GM12878 (cell line): ENCODE measurements around the gene PPP2R3C. TPM values are rescaled to one million over a fixed set of nuclear protein-coding genes. Genes with fewer than 3 reads are reported as not detected.

Experiments
- ATAC-seq: fragments of 200-7000 bp; cut with Tn5 transposase; 3 replicates; pipeline ENCODE4 v1.9.1; 2020; ENCODE audit warnings: mild to moderate bottlenecking, moderate library complexity
- BruUV-seq: library from RNA; stranded (reverse); fragments of 400-500 nt; replicated peaks from 2 replicates; lab custom pipeline; 2021; lab: Mats Ljungman, UMichigan
- CTCF ChIA-PET: fragments of 300-600 bp; sonication (Branson Sonifier 250); formaldehyde crosslinking; extraction: SDS; loops from one replicate; lab custom pipeline; 2021; ENCODE audit warnings: inconsistent platforms; lab: Yijun Ruan, JAX
- POLR2A ChIA-PET: fragments of 350-600 bp; formaldehyde crosslinking; extraction: SDS; loops from one replicate; lab custom pipeline; 2021; ENCODE audit warnings: inconsistent platforms; lab: Charles Lee
- RAD21 ChIA-PET: fragments of 300-600 bp; sonication (Branson Sonifier 250); formaldehyde crosslinking; loops from one replicate; lab custom pipeline; 2023; ENCODE audit warnings: antibody characterized with exemption; ENCODE audit not compliant: unreplicated experiment; lab: Charles Lee
- SMC1A ChIA-PET: fragments of 300-600 bp; sonication (Branson Sonifier 250); formaldehyde crosslinking; loops from one replicate; lab custom pipeline; 2023; ENCODE audit not compliant: unreplicated experiment, uncharacterized antibody; lab: Charles Lee
- DNase-seq: peaks from one replicate; pipeline ENCODE4 v3.0.0-alpha.2; 2011; ENCODE audit warnings: low read depth, low spot score
- FAIRE-seq: peaks from 3 replicates; lab custom pipeline; 2011; peaks lifted over from hg19 to GRCh38; lab: Jason Lieb, UNC
- H2AFZ ChIP-seq: 2 replicates; pipeline ENCODE4 v1.6.0; 2011; ENCODE audit warnings: low read depth, low read length, control low read depth; ENCODE audit not compliant: control insufficient read depth
- H3K27ac ChIP-seq: 2 replicates; pipeline ENCODE4 v1.5.1; 2011; ENCODE audit warnings: control low read depth; ENCODE audit not compliant: control insufficient read depth, insufficient read depth
- H3K27me3 ChIP-seq, 2 experiments: replicated peaks in 1 of 2; 2 replicates each; pipeline versions ENCODE4 v1.6.0 to v1.6.1; 2011; ENCODE audit warnings: low read length in 1 of 2; ENCODE audit not compliant: control insufficient read depth in 2 of 2, insufficient read depth in 2 of 2
- H3K36me3 ChIP-seq, 2 experiments: 2 replicates each; pipeline ENCODE4 v1.5.1; 2011; ENCODE audit warnings: low read length in 1 of 2; ENCODE audit not compliant: control insufficient read depth in 2 of 2, insufficient read depth in 2 of 2
- H3K4me1 ChIP-seq: 2 replicates; pipeline ENCODE4 v1.6.1; 2011; ENCODE audit warnings: mild to moderate bottlenecking, low read length, moderate library complexity, mixed read lengths; ENCODE audit not compliant: control insufficient read depth, insufficient read depth
- H3K4me2 ChIP-seq: 2 replicates; pipeline ENCODE4 v1.6.0; 2011; ENCODE audit warnings: control low read depth; ENCODE audit not compliant: control insufficient read depth, insufficient read depth
- H3K4me3 ChIP-seq: fragments of 200-600 bp; sonication (generic); 2 replicates; pipeline ENCODE4 v1.5.1; 2016
- H3K79me2 ChIP-seq: 2 replicates; pipeline ENCODE4 v1.6.0; 2011; ENCODE audit warnings: low read length; ENCODE audit not compliant: control insufficient read depth, insufficient read depth
- H3K9ac ChIP-seq: 2 replicates; pipeline ENCODE4 v1.8.0; 2011; ENCODE audit warnings: low read length, control low read depth, mixed read lengths; ENCODE audit not compliant: control insufficient read depth, insufficient read depth
- H3K9me3 ChIP-seq: replicated peaks from 3 replicates; pipeline ENCODE4 v1.5.1; 2011; ENCODE audit warnings: mild to moderate bottlenecking, low read length; ENCODE audit not compliant: control insufficient read depth, insufficient read depth
- H4K20me1 ChIP-seq: 2 replicates; pipeline ENCODE4 v1.6.0; 2011; ENCODE audit not compliant: control insufficient read depth, insufficient read depth
- CBX3 ChIP-seq: fragments of 200-600 bp; sonication (generic); IDR thresholded peaks from 2 replicates; pipeline ENCODE4 v1.6.1; 2016; ENCODE audit warnings: low read depth, borderline replicate concordance
- CREB1 ChIP-seq: IDR thresholded peaks from 2 replicates; pipeline ENCODE4 v1.6.1; 2012; ENCODE audit warnings: low read depth, mild to moderate bottlenecking, inconsistent platforms
- CREM ChIP-seq: IDR thresholded peaks from 2 replicates; pipeline ENCODE4 v1.6.1; 2014; ENCODE audit warnings: antibody characterized with exemption, low read depth
- FOS ChIP-seq: IDR thresholded peaks from 3 replicates; pipeline ENCODE4 v1.6.1; 2011; ENCODE audit warnings: borderline replicate concordance; ENCODE audit not compliant: insufficient read length; ENCODE audit errors: extremely low read depth
- KDM1A ChIP-seq: fragments of 200-600 bp; sonication (generic); IDR thresholded peaks from 2 replicates; pipeline ENCODE4 v1.6.1; 2016; ENCODE audit warnings: borderline replicate concordance
- PML ChIP-seq: IDR thresholded peaks from 2 replicates; pipeline ENCODE4 v1.6.1; 2012; ENCODE audit warnings: low read length, inconsistent platforms
- POLR2A ChIP-seq: IDR thresholded peaks from 2 replicates; pipeline ENCODE4 v1.6.1; 2011; ENCODE audit warnings: low read depth, mild to moderate bottlenecking, low read length
- RAD21 ChIP-seq: IDR thresholded peaks from 2 replicates; pipeline ENCODE4 v1.6.1; 2011; ENCODE audit warnings: mild to moderate bottlenecking, low read depth, low read length, moderate library complexity; ENCODE audit not compliant: insufficient read depth
- RUNX3 ChIP-seq: IDR thresholded peaks from 2 replicates; pipeline ENCODE4 v1.6.1; 2012; ENCODE audit warnings: low read length, inconsistent platforms
- SIX5 ChIP-seq: IDR thresholded peaks from 2 replicates; pipeline ENCODE4 v1.6.1; 2011; ENCODE audit warnings: mild to moderate bottlenecking, low read depth, low read length, moderate library complexity; ENCODE audit not compliant: severe bottlenecking
- SMC3 ChIP-seq: IDR thresholded peaks from 2 replicates; pipeline ENCODE4 v1.6.1; 2011; ENCODE audit warnings: low read length, improper control_type of control experiment, borderline replicate concordance
- SUPT20H ChIP-seq: IDR thresholded peaks from 2 replicates; pipeline ENCODE4 v1.6.1; 2011; ENCODE audit warnings: low read depth, mild to moderate bottlenecking, low read length, moderate library complexity, borderline replicate concordance; ENCODE audit not compliant: control insufficient read depth
- ZNF384 ChIP-seq: IDR thresholded peaks from 2 replicates; pipeline ENCODE4 v1.6.1; 2012; ENCODE audit warnings: low read depth, mild to moderate bottlenecking, low read length, improper control_type of control experiment, borderline replicate concordance
- WGBS: methylation state at CpG from one replicate; pipeline ENCODE4 v1.1.6; 2016; ENCODE audit warnings: low lambda C conversion rate; ENCODE audit not compliant: insufficient replicate concordance, insufficient coverage; ENCODE audit errors: missing lambda C conversion rate; 5-methylcytosine and 5-hydroxymethylcytosine counted together
- in situ Hi-C: fragments of 300-500 bp; cut with MboI; formaldehyde crosslinking; loops from 9 replicates; pipeline ENCODE4 v1.14.3; 2018; ENCODE audit warnings: mixed read lengths
- intact Hi-C: fragments of 100-400 bp; cut with micrococcal nuclease; formaldehyde crosslinking; loops from one replicate; pipeline ENCODE4 v1.14.2; 2022; ENCODE audit not compliant: unreplicated experiment
- polyA plus RNA-seq, 11 experiments: library from polyadenylated mRNA; depleted of rRNA in 4 of 11; unstranded in 6 of 11; stranded (reverse) in 5 of 11; fragments of >200 nt; fragmentation: Nextera tagmentation in 4 of 11; fragmentation: Illumina TruSeq in 1 of 11; extraction: Ambion mirVana in 4 of 11; extraction: Trizol in 1 of 11; gene quantifications; 1 replicate in 1 of 11; 2 replicates in 10 of 11; pipeline versions ENCODE4 v1.2.1 to v1.2.3, GENCODE V29; 2011 to 2016; ENCODE audit warnings: inconsistent platforms in 2 of 11, missing spikeins in 2 of 11, low read depth in 1 of 11
- total RNA-seq, 4 experiments: library from RNA; depleted of rRNA in 3 of 4; stranded (reverse); fragments of >200 nt in 3 of 4; fragmentation: Illumina TruSeq in 1 of 4; extraction: Trizol in 1 of 4; gene quantifications; 2 replicates each; pipeline versions ENCODE4 v1.2.1 to v1.2.3, GENCODE V29; 2013 to 2021
- TF ChIP-seq, protein P1 (sequence below): fragments of 450-650 bp; IDR thresholded peaks from 2 replicates; pipeline ENCODE4 v1.6.1; 2016; ENCODE audit warnings: mild to moderate bottlenecking, moderate library complexity, borderline replicate concordance
- TF ChIP-seq, protein P2 (sequence below): fragments of 450-650 bp; IDR thresholded peaks from 2 replicates; pipeline ENCODE4 v1.6.1; 2017; ENCODE audit warnings: antibody characterized with exemption, mild to moderate bottlenecking, moderate library complexity

Gene PPP2R3C
- total and polyA plus RNA-seq, 10 of the 15 experiments (the other 5 are each of a cell fraction or from before 2014, with no cell fraction given), result 27.6 to 80.5 (median 42.9) TPM

DNA sequence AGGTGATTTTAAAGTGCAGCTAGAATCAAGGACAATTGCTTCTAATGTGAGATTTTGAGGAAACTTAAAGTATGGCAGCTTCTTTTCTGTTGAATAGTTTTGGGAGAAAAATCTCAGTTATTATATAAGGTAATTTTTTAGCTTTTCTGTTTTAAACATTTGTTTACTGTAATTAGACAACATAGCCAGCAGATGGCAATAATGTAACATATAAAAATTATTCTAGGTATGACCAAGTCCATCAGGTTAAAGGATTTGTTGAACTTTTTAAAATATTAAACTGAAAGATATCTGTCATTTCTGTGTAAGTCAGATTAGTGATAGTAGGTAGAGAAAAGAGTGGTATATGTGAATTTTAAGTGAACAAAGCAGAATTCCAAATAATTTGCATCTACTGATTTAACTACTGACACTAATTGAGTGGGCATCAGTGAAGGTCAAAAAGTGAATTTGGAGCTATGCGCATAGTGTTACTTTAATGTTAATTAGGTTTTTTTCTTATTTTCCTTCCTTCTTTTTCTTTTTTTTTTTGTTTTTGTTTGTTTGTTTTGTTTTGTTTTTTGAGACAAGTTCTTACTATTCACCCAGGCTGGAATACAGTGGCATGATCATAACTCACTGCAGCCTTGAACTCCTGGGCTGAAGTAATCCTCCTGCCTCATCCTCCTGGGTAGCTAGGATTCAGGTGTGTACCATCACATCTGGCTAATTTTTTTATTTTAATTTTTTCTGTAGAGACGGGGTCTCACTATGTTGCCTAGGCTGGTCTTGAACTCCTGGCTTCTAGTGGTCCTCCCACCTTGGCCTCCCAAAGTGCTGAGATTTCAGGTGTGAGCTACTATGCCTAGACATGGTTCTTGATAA is 19.2 kb upstream of the PPP2R3C start:
- 95% methylated on average over 2 of the region's 2 CpGs for WGBS
- no peak overlapping the region for H3K4me3 ChIP-seq
- no peak overlapping the region for H3K27ac ChIP-seq
- CTCF ChIA-PET, result interaction anchor here (0.6 to 11.8 kb wide), 52 partner anchors 9 to 677 kb away, joined by 3 to 324 read pairs (median 4); partner anchors contain the start of genes NFKBIA, PPP2R3C, PRORP and PSMA6
- no TSS peak for BruUV-seq
- no peaks in the 10 kb centered on the region for H4K20me1 ChIP-seq
- ATAC-seq (peak; percentile 60), DNase-seq (no peak), FAIRE-seq (no peak)
- no peak overlapping the region for H3K9ac ChIP-seq
- no peak overlapping the region for H2AFZ ChIP-seq
- SMC1A ChIA-PET, result interaction anchor here (0.6 to 16.3 kb wide), 41 partner anchors 10 to 677 kb away, joined by 3 to 362 read pairs (median 5); partner anchors contain the start of genes NFKBIA, PPP2R3C and PSMA6
- H3K4me1 ChIP-seq, result peaks cover 10% of the 10 kb centered on the region
- POLR2A ChIA-PET, result interaction anchor here (0.9 to 1.6 kb wide), 5 partner anchors 263 to 275 kb away, joined by 3 to 5 read pairs (median 3); no protein-coding TSS in a partner anchor
- no peaks in the 10 kb centered on the region for H3K27me3 ChIP-seq
- RAD21 ChIA-PET, result interaction anchor here (0.7 to 9.8 kb wide), 33 partner anchors 9 to 677 kb away, joined by 3 to 257 read pairs (median 5); partner anchors contain the start of genes FAM177A1, NFKBIA, PPP2R3C and PRORP
- in situ Hi-C loops (loop anchor here (5.0 kb wide), 2 partner anchors 266 to 546 kb away; no protein-coding TSS in a partner anchor), intact Hi-C loops (loop anchor here (1.0 to 5.0 kb wide), 5 partner anchors 86 to 546 kb away; partner anchors contain the start of gene PSMA6)
- H3K4me2 ChIP-seq, result no peak overlapping the region
- peaks cover 4% of the 10 kb centered on the region for H3K79me2 ChIP-seq
- no peaks in the 10 kb centered on the region for H3K9me3 ChIP-seq
- H3K36me3 ChIP-seq, result peaks cover 0 to 1% of the 10 kb centered on the region in 2 experiments; a peak in 3 of 4 replicates
- TF ChIP-seq CREB1, result no peak
- peak; percentile 60 for TF ChIP-seq RAD21
- TF ChIP-seq, protein P1, sequence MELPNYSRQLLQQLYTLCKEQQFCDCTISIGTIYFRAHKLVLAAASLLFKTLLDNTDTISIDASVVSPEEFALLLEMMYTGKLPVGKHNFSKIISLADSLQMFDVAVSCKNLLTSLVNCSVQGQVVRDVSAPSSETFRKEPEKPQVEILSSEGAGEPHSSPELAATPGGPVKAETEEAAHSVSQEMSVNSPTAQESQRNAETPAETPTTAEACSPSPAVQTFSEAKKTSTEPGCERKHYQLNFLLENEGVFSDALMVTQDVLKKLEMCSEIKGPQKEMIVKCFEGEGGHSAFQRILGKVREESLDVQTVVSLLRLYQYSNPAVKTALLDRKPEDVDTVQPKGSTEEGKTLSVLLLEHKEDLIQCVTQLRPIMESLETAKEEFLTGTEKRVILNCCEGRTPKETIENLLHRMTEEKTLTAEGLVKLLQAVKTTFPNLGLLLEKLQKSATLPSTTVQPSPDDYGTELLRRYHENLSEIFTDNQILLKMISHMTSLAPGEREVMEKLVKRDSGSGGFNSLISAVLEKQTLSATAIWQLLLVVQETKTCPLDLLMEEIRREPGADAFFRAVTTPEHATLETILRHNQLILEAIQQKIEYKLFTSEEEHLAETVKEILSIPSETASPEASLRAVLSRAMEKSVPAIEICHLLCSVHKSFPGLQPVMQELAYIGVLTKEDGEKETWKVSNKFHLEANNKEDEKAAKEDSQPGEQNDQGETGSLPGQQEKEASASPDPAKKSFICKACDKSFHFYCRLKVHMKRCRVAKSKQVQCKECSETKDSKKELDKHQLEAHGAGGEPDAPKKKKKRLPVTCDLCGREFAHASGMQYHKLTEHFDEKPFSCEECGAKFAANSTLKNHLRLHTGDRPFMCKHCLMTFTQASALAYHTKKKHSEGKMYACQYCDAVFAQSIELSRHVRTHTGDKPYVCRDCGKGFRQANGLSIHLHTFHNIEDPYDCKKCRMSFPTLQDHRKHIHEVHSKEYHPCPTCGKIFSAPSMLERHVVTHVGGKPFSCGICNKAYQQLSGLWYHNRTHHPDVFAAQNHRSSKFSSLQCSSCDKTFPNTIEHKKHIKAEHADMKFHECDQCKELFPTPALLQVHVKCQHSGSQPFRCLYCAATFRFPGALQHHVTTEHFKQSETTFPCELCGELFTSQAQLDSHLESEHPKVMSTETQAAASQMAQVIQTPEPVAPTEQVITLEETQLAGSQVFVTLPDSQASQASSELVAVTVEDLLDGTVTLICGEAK, result no peak
- TF ChIP-seq RUNX3, result no peak
- TF ChIP-seq SUPT20H, result no peak
- no peak for TF ChIP-seq FOS
- peak; percentile 67 for TF ChIP-seq SMC3
- no peak for TF ChIP-seq CREM
- TF ChIP-seq KDM1A, result no peak
- no peak for TF ChIP-seq CBX3
- TF ChIP-seq SIX5, result no peak
- TF ChIP-seq ZNF384, result no peak
- no peak for TF ChIP-seq POLR2A
- TF ChIP-seq, protein P2, sequence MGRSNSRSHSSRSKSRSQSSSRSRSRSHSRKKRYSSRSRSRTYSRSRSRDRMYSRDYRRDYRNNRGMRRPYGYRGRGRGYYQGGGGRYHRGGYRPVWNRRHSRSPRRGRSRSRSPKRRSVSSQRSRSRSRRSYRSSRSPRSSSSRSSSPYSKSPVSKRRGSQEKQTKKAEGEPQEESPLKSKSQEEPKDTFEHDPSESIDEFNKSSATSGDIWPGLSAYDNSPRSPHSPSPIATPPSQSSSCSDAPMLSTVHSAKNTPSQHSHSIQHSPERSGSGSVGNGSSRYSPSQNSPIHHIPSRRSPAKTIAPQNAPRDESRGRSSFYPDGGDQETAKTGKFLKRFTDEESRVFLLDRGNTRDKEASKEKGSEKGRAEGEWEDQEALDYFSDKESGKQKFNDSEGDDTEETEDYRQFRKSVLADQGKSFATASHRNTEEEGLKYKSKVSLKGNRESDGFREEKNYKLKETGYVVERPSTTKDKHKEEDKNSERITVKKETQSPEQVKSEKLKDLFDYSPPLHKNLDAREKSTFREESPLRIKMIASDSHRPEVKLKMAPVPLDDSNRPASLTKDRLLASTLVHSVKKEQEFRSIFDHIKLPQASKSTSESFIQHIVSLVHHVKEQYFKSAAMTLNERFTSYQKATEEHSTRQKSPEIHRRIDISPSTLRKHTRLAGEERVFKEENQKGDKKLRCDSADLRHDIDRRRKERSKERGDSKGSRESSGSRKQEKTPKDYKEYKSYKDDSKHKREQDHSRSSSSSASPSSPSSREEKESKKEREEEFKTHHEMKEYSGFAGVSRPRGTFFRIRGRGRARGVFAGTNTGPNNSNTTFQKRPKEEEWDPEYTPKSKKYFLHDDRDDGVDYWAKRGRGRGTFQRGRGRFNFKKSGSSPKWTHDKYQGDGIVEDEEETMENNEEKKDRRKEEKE, result no peak
- no peak for TF ChIP-seq PML
